GM21723 (cell line): Measurements from ENCODE around the gene UBL5.
"Not testable (repeated sequence)": the region's sequence is repeated elsewhere in the genome, so short reads cannot be mapped to it uniquely, and the experiment has no call there.

Source experiments
- ATAC-seq: cut with Tn5 transposase; IDR thresholded peaks from one replicate; pipeline ENCODE4 v1.9.1; 2021; ENCODE audit warnings: mild to moderate bottlenecking, moderate library complexity; ENCODE audit not compliant: unreplicated experiment

The UBL5 gene

DNA sequence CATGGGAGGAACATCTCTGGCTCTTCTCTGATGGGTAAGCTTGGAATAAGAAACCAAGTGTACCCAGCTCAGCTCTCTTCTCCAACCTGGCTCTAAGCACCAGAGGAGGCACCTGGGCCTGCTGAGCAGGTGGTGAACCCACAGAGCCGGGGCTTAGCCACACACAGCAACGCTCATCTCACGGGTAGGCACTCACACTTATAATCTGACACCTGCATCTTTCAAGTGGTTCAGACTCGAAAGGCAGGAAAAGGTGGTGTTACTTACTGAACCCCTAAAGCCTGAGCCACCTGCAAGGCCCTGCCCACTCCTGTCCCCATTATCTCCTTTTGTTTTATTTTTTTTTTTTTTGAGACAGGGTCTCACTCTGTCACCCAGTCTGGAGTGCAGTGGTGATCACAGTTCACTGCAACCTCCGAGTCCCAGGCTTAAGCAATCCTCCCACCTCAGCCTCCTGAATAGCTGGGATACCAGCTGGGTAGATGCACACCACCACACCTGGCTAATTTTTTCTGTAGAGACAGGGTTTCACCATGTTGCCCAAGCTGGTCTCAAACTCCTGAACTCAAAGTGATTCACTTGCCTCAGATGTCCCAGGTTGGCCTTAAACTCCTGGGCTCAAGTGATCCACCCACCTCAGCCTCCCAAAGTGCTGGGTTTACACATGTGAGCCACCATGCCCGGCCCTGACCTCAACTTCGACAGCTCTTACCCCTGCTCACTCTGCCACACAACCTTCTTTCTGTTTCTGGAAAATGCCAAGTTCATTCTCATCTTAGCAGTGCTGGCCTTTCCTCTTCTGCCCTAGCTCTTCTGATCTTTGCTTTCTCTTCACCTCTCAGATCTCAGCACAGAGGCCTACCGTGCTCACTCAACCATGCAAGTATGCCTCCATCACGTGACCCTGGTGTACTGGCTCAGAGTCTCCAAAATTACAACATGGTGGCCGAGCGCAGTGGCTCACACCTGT is 18.6 kb upstream of the UBL5 start:
- ATAC-seq = no peak

DNA sequence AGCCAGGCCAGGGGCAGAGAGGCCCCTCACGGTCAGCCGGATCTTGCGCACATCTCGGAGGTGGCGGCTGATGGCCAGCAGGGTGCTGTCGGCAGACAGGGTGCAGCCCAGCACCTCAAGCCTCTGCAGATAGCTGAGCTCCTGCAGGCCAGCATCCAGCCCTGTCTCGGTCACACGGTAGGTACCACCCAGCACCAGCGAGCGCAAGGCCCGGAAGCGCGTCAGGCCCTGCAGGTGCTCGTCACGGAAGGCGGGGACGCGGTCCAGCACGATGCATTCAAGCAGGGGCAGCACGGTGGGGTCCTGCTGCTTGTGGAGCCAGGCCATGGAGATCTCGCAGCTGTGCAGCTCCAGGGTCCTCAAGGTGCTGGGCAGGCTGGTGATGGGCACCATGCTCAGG is 16.6 kb upstream of the UBL5 start:
- ATAC-seq = no peak

DNA sequence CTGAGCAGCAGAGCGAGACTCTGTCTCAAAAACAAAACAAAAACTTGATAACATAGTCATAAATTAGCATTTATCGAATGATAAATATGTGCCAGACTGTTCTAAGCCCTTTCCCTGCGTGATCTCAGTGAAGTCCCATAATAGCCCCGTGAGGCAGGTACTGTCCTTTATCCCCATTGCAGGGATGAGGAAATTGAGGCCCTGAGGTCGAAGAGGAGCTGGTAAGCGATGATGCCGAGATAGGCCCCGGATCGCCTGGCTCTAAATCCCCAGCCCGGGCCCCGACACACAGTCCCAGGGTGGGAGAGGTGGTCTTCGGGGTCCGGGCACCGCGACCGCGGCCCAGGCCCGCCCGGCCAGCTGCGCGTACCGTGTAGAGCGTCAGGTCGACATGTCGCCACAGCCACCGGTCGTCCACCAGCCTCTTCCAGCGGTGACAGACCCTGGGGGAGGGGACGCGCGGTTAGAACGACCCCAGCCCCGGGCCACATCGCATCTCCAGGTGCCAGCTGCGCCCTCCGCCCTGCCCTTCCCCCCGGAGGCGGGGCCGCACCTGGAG is 9.5 kb upstream of the UBL5 start:
- no peak for ATAC-seq

DNA sequence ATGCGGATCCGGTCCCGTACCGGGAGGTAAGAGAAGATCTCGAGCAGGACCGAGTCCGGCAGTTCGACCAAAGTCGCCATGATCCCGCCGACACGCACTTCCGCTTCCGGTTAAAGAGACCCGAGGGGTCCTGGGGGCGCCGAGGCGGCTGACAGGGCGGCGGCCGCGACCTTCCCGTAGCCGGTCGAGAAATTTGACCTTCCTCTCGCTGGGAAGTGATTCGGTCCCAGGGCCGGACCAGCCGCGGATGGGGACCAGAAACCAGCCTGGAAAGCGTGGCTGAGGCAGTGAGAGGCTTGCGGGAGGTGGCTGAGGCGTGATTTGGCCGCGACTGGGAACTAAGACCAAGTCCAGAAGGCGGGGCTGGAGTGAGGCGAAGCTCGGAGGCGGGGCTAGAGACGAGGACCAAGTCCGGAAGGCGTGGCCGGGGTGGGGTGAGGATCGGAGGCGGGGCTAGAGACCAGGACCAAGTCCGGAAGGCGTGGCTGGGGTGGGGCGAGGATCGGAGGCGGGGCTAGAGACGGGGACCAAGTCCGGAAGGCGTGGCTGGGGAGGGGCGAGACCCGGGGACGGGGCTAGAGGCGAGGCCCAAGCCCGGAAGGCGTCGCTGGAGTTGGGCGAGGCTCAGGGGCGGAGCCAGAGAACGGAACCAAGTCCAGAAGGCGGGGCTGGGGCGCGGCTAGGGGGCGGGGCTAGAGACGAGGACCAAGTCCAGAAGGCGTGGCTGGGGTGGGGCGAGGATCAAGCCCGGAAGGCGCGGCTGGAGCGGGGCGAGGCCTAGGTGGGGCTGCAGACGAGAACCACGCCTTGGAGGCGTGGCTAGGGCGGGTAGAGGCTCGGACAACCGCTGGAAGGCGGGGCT is 8.8 kb upstream of the UBL5 start, which contains the start of gene FBXL12:
FBXL12 (minus strand) TSS at position 346 of the 862 bp plus-strand sequence; CDS start at position 80, 266 bp downstream.
- ATAC-seq = peak; percentile 83

DNA sequence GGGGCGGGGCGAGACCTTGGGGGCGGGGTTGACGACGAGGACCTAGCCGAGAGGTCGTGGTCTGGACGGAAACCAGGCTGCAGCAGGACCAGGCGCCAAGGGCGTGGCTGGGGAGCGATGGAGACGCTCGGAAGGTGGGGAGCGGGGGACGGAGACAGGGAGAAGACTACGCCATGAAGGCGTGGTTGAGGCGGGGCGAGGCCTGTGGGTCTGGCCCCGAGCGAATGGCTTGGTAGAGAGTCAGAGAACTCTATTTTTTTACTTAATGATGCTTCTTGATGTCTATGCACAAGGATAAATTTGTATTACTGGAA is 8.2 kb upstream of the UBL5 start:
- ATAC-seq = no peak

DNA sequence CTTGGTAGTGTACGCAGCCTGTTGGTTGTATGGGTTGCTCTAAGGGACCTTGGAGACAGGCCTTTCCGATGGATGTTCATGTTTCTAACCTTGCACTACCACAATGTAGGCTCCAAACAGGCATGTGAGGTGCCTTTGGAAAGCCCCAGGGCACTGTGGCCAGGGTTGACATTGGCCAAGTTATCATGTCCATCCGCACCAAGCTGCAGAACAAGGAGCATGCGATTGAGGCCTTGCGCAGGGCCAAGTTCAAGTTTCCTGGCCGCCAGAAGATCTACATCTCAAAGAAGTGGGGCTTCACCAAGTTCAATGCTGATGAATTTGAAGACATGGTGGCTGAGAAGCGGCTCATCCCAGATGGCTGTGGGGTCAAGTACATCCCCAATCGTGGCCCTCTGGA is 7.7 kb upstream of the UBL5 start:
- ATAC-seq = not testable (repeated sequence)

DNA sequence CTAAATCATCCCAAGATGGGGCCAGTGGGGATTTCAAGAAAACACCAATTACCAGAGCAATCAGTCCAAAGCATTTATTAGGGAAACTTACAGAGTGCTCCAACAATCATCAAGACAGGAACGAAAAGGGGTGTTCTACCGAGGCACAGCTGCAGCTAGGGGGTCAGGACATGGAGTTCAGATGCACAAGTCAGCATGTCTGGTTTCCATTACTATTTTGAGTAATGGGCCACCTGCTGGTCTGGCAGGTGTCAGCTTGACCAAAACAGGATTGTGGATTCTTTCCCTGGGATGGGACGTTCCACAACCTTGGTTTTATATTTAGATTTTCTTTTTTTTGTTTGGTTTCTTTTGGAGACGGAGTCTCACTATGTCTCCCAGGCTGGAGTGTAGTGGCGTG is 3.9 kb upstream of the UBL5 start:
- ATAC-seq = no peak

DNA sequence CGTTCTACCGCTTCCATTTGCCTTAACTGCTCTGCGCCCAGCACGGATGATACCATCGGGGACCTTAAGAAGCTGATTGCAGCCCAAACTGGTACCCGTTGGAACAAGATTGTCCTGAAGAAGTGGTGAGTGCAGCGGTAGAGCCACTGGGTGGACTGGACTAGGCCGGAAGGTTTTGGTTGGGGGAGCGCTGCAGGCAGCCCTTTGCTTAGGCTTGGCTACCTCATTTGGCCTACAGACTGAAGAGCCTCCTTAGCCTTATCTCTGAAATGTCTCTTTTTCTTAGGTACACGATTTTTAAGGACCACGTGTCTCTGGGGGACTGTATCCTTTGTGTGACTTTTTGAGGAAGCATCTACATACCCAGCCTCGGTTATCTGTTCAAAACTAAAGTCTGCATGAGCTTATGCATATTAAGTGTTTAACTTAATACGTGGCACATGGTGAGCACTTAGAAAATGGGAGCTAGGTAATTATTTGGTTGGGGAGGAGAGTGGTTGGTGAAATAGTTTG is 889 bp downstream of the UBL5 start:
- no peak for ATAC-seq

DNA sequence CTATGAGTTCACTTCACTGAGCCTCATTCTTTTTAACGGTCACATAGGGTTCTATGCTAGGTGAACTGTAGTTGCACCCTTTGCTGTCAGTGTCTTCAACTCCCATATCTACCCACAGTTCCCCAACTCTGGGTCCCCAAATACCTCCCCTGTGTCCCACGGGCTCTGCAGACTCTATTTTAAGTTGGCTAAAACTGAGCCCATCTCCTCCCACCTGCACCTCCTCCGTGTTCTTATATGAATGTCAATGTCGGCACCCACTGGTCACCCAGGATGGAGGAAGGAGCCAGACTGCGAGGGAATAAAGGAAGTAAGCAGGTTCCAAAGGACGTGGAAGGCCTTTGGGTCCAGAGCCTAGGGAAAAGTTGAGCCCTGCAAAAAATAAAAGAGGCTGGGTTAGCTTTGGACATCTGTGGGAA is 6.6 kb downstream of the UBL5 start:
- ATAC-seq = no peak

DNA sequence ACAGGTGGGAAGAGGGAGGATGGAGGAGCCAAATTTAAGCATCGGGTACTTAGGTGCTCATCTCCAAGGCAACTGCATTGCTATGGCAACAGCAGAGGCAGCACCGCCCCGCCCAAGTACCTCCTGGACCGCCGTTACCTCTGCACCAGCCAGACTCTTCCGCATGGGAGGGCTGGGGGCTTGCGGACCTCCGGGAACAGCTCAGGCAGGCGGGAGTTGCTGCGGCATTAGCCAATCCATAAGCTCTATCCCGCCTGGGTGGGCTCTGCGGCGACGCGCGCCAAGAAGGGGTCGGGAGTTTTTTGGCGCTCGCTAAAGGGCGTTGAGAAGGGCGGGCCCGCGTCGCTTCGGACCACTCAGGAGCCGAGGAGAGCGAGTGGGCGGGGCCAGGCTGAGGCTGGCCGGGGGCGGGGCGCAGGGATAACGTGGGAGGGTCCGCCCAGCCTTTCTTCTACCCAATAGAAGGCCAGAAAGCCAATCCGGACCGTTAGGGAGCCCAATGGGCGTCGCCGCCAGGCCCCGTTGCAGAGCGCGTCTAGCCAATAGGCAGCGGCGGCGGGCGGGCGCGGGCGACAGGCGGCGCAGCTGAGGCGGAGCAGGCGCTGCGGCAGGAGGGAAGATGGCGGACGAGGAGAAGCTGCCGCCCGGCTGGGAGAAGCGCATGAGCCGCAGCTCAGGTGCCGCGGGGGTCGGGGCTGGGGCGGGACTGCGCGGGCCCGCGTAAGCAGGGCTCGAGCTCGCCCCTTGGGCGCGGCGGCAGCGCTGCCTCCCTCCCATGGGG is 7.2 kb downstream of the UBL5 start, which contains the start of gene PIN1:
PIN1 (plus strand) TSS at position 593 of the 781 bp plus-strand sequence; CDS start at position 620, 27 bp downstream.
- peak; percentile 92 for ATAC-seq

DNA sequence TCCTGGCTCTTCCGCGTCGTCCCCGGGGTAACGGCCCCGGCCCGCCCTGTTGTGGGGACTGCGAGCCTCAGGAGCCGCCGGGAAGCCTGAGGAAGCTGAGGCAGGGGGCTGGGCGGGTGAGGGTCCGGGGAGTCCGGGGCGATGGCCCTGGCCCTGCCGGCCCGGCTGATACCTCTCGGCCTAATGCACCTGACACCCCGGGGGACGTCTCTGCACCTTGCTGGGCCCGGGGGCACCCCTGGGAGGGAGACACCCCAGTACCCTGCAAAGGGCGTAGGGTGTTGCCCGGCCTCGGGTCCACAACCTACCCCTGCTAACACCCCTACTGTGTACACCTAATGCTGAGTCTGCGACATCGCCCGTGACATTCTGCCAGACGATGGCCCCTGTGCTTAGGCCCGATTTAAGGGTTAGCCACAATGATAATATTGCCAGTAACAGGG is 7.8 kb downstream of the UBL5 start:
- ATAC-seq = peak; percentile 12

DNA sequence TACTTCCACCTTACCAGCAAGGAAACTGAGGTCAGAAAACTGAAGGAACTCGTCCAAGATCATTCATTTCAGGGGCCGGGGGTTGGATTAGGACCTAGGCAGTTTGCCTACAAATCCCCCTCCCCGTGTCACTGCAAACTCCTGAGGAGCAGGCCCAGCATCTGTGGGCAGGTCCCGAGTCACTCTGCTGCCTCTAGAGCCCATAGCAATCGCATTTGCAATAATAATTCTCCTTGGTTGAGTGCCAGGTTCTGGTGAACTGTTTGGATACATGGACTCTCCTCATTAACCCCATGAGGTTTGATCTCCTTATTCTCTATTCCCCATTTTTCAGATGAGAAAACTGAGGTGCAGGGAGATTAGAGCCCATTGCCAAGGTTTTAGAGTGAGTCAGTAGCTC is 8.3 kb downstream of the UBL5 start:
- no peak for ATAC-seq

DNA sequence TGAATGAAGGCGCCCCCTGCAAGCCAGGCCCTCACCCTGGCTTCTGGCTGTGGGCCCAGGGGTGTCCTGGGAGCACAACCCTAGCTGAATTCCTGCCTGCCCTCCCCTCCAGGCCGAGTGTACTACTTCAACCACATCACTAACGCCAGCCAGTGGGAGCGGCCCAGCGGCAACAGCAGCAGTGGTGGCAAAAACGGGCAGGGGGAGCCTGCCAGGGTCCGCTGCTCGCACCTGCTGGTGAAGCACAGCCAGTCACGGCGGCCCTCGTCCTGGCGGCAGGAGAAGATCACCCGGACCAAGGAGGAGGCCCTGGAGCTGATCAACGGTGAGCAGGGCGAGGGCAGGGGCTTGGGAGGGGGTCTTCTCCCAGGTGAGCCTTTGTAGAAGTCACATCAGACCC is 10.6 kb downstream of the UBL5 start:
- no peak for ATAC-seq

DNA sequence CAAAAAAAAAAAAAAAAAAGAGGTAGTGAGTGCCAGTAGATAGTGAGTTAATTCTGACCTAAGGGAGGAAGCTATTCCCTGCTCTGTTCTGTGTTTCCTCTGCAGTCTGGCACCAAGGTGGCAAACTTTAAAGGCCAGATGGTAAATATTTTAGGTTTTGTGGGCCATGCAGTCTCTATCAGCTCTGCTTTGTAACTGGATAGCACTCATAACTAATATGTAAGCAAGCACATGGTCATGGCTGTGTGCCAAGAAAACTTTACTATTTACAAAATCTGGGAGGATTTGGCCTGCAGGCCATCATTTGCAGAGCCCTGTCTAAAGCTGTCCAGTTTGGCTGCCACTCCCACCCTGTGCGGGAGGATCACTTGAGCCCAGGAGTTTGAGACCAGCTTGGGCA is 11.7 kb downstream of the UBL5 start:
- ATAC-seq = no peak

DNA sequence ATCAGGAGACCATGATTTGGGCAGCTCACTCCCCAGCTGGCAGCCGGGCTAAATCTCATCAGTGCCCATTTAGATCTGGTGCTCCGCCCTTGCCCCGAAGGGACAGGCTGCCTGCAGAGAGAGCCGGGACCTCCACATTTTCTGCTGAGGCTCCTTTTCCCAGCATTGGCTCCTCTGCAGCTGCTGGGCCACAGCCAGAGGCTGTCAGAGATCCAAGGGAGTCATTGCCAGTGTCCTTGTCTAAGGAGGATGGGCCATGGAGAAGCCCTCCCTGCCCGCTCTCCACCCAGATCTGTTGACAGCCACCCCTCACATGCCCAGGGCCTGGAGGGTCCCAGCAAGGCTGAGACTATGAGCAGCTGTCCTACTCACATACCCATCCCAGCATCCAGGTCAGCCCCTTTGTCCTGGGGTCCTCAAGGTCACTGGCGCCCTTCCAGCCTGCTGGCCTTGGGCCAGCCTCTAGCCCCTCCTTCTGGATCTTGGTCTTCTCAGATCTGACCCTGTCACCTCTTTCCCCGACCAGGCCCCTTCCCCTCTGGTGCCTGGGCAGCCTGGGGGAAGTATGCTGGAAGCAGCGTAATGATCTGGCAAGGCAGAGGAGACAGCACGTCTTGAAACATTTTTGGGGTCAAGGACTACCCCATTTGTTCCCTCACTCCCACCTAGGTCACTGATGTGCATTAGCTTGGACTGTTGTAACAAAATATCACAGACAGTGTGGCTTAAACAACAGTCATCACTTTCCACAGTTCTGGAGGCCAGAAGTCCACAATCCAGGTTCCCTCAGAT is 15.3 kb downstream of the UBL5 start:
- no peak for ATAC-seq

DNA sequence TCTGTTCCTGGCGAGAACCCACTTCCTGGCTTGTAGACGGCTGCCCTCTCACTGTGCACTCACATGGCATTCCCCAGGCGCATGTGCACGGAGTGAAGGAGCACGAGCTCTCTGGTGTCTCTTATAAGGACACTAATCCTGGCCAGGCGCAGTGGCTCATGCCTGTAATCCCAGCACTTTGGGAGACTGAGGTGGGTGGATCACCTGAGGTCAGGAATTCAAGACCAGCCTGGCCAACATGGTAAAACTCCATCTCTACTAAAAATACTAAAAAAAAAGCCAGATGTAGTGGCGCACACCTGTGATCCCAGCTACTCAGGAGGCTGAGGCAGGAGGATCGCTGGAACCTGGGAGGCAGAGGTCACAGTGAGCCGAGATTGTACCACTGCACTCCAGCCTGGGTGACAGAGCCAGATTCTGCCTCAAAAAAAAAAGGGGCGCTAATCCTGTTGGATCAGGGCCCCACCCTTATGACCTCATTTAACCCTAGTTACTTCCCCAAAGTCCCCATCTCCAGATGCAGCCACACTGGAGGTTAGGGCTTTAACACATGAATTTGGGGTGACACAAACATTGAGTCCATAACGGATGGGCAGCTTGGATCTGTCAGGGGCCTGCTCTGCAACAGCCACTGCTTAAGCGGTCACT is 16.0 kb downstream of the UBL5 start:
- ATAC-seq = not testable (repeated sequence)

DNA sequence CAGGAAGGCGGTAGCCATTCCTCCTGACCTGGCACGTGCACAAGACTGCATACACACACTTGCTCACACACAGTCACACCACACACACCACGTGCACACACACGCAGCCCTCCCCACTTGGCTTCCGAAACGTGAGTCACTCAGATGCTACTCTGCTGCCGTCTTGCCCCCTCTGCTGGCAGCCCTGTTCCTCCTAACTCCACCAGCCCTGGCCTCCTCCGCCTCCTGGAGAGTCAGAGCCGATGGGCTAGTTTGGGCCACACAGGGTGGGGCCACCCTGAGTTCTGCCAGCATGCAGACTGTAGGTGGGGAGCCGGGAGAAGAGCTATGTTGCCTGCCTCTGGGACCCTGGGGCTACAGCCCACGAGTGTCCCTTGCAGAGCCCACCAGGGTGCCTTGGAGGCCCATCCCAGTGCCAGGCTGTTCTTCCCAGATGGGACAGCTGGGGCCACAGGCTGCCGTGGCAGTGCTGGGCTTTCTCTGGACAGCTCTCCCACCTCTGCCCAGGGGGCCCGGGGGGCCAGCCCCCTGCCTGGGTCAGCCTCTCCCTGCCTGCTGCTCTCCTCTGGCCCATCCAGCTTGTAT is 19.5 kb downstream of the UBL5 start:
- no peak for ATAC-seq

DNA sequence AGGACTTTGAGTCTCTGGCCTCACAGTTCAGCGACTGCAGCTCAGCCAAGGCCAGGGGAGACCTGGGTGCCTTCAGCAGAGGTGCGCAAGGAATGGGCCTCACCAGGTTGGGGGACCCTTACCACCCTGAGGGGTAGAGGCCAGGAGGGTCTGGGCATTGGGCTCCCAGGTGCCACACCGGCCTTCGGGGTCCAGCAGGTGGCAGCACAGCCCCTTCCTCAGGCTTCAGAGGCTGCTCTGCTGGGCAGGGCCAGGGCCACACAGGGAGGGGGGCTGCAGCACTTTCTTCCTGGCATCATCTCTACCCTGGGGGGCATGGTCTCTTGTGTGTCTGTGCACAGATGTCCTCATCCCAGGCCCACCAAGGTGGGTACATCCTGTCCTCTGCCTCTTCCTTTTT is 20.3 kb downstream of the UBL5 start:
- ATAC-seq = no peak

DNA sequence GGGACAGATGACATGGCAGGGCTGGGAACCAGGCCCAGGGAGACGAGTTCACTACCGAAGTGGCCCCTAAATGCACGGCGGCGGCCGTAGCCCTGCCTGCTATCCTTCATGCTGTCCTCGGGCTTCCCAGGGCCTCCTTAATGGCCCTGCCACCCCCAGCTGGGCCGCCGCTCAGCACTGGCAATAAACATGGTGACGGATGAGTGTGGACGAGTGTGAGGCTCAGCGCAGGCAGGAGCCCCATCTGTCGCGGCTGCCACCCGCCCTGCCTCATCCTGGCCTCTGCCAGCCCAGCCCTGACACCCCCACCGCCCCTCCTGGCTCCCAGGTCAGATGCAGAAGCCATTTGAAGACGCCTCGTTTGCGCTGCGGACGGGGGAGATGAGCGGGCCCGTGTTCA is 21.0 kb downstream of the UBL5 start:
- ATAC-seq = no peak
